ENCODE measurements around the gene SAMD10.

The SAMD10 gene

GRCh38 chr20:63958964-63959698, 20.3 kb downstream of the SAMD10 start:
- no peak overlapping the region for H3K4me3 ChIP-seq (ENCODE audit: low read length)
- no peak for TF ChIP-seq ZNF274 (IDR thresholded peaks at IDR 0.05; ENCODE audit: low read depth, low read length)

GRCh38 chr20:63958471-63958870, 21.0 kb downstream of the SAMD10 start:
- TF ChIP-seq ZNF274 (IDR thresholded peaks at IDR 0.05; ENCODE audit: low read depth, low read length), result no peak
- H3K4me3 ChIP-seq (ENCODE audit: low read length), result no peak overlapping the region

- no peak overlapping the region for H3K4me3 ChIP-seq (ENCODE audit: low read length)
- TF ChIP-seq ZNF274 (IDR thresholded peaks at IDR 0.05; ENCODE audit: low read depth, low read length), result no peak
These were observed 21.6 kb downstream of the SAMD10 start for GRCh38 chr20:63957690-63958441.

- peak overlapping the region; percentile 60; the same call in 1 of the 2 replicates for H3K4me3 ChIP-seq (ENCODE audit: low read length)
- no peak for TF ChIP-seq ZNF274 (IDR thresholded peaks at IDR 0.05; ENCODE audit: low read depth, low read length)
These were observed 22.3 kb downstream of the SAMD10 start for GRCh38 chr20:63957004-63957689.

- TF ChIP-seq ZNF274 (IDR thresholded peaks at IDR 0.05; ENCODE audit: low read depth, low read length), result no peak
These were observed 22.8 kb downstream of the SAMD10 start for GRCh38 chr20:63956664-63957003.

GRCh38 chr20:63955827-63956663, 23.4 kb downstream of the SAMD10 start, which contains the start of gene UCKL1:
Gene UCKL1, minus strand, starts transcription at chr20:63956416. Its CDS starts 44 bp downstream, at chr20:63956372.
- TF ChIP-seq ZNF274 (IDR thresholded peaks at IDR 0.05; ENCODE audit: low read depth, low read length), result no peak
- peak within 1 kb of the TSS; percentile 81 for H3K4me3 ChIP-seq (ENCODE audit: low read length)

More at GRCh38 chr20:63956664-63957003, 22.8 kb downstream of the SAMD10 start:
- H3K4me3 ChIP-seq (ENCODE audit: low read length), result peak overlapping the region; percentile 60; the same call in 1 of the 2 replicates

- no peak for TF ChIP-seq ZNF274 (IDR thresholded peaks at IDR 0.05; ENCODE audit: low read depth, low read length)
- peak overlapping the region; percentile 81 for H3K4me3 ChIP-seq (ENCODE audit: low read length)
These were observed 24.1 kb downstream of the SAMD10 start for GRCh38 chr20:63955281-63955826.

- H3K4me3 ChIP-seq (ENCODE audit: low read length), result no peak overlapping the region
- no peak for TF ChIP-seq ZNF274 (IDR thresholded peaks at IDR 0.05; ENCODE audit: low read depth, low read length)
These were observed 25.5 kb downstream of the SAMD10 start for GRCh38 chr20:63953764-63954429.

GRCh38 chr20:63952769-63953168, 26.7 kb downstream of the SAMD10 start:
- no peak overlapping the region for H3K4me3 ChIP-seq (ENCODE audit: low read length)
- no peak for TF ChIP-seq ZNF274 (IDR thresholded peaks at IDR 0.05; ENCODE audit: low read depth, low read length)

- H3K4me3 ChIP-seq (ENCODE audit: low read length), result no peak overlapping the region
- TF ChIP-seq ZNF274 (IDR thresholded peaks at IDR 0.05; ENCODE audit: low read depth, low read length), result no peak
These were observed 27.3 kb downstream of the SAMD10 start for GRCh38 chr20:63952210-63952535.

GRCh38 chr20:63951398-63952209, 27.8 kb downstream of the SAMD10 start:
- TF ChIP-seq ZNF274 (IDR thresholded peaks at IDR 0.05; ENCODE audit: low read depth, low read length), result no peak
- no peak overlapping the region for H3K4me3 ChIP-seq (ENCODE audit: low read length)

- H3K4me3 ChIP-seq (ENCODE audit: low read length), result no peak overlapping the region
These were observed 28.6 kb downstream of the SAMD10 start for GRCh38 chr20:63950701-63951397.

More at GRCh38 chr20:63950701-63951397, 28.6 kb downstream of the SAMD10 start:
- no peak for TF ChIP-seq ZNF274 (IDR thresholded peaks at IDR 0.05; ENCODE audit: low read depth, low read length)
